Activated T-cell treated with anti-CD3 and anti-CD28 coated beads for 48 hours (primary cell): ENCODE data around the gene NRL.

Experiments used
- DNase-seq: peaks from one replicate; pipeline ENCODE4 v3.0.0-alpha.2; 2020; ENCODE audit warnings: low read depth

Gene NRL

GRCh38 chr14:24114532-24115421 is at the start of gene NRL, which contains the start of gene DCAF11:
Gene NRL (minus strand): TSS chr14:24114949. CDS start chr14:24082848, 32,101 bp downstream.
Gene DCAF11 (plus strand): TSS chr14:24114777. CDS start chr14:24115595, 818 bp downstream.
- peak; percentile 97 for DNase-seq

- no peak for DNase-seq
These were observed 47.3 kb upstream of the NRL start for GRCh38 chr14:24162093-24162492.

GRCh38 chr14:24160850-24161804 is 46.4 kb upstream of the NRL start, which contains the start of gene IRF9:
Gene IRF9 (plus strand): TSS chr14:24161265. CDS start chr14:24162145, 880 bp downstream.
- peak; percentile 96 for DNase-seq

GRCh38 chr14:24160499-24160849 is 45.7 kb upstream of the NRL start:
- DNase-seq: no peak

- DNase-seq: no peak
These were observed 45.2 kb upstream of the NRL start for GRCh38 chr14:24159777-24160498.

GRCh38 chr14:24157331-24157730 is 42.6 kb upstream of the NRL start:
- no peak for DNase-seq

- no peak for DNase-seq
These were observed 42.1 kb upstream of the NRL start for GRCh38 chr14:24156840-24157239.

- no peak for DNase-seq
These were observed 40.4 kb upstream of the NRL start for GRCh38 chr14:24155100-24155499.

- no peak for DNase-seq
These were observed 36.8 kb upstream of the NRL start for GRCh38 chr14:24151404-24152080.

GRCh38 chr14:24150993-24151392 is 36.2 kb upstream of the NRL start:
- DNase-seq: no peak

- DNase-seq: no peak
These were observed 35.8 kb upstream of the NRL start for GRCh38 chr14:24150567-24150966.

- DNase-seq: no peak
These were observed 35.3 kb upstream of the NRL start for GRCh38 chr14:24150061-24150460.

- no peak for DNase-seq
These were observed 34.7 kb upstream of the NRL start for GRCh38 chr14:24149302-24149969.

GRCh38 chr14:24147761-24148428 is 33.1 kb upstream of the NRL start:
- DNase-seq: no peak

- peak; percentile 97 for DNase-seq
These were observed 32.4 kb upstream of the NRL start, which contains the start of gene RNF31 for GRCh38 chr14:24146978-24147760. Gene RNF31 (plus strand): TSS chr14:24147498. CDS start chr14:24147699, 201 bp downstream.

GRCh38 chr14:24146453-24146977 is 31.8 kb upstream of the NRL start, which contains the start of gene PSME2:
Gene PSME2 (minus strand): TSS chr14:24146610. CDS start chr14:24146581, 29 bp downstream.
- peak; percentile 89 for DNase-seq

GRCh38 chr14:24145690-24146452 is 31.1 kb upstream of the NRL start:
- DNase-seq: no peak

GRCh38 chr14:24145219-24145618 is 30.5 kb upstream of the NRL start:
- DNase-seq: no peak
